A549 (cell line): ENCODE data around the gene AXL.
"Not testable (repeated sequence)": the region's sequence is repeated elsewhere in the genome, so short reads cannot be mapped to it uniquely, and the experiment has no call there.

Source experiments
- RARB ChIP-seq: fragments of 250-450 bp; sonication (Bioruptor Pico); IDR thresholded peaks from 2 replicates; pipeline ENCODE4 v1.8.0; 2021; ENCODE audit warnings: mild to moderate bottlenecking, moderate library complexity
- TF ChIP-seq, protein P1 (sequence below): fragments of >200 bp; sonication (Bioruptor Twin); formaldehyde crosslinking; IDR thresholded peaks from 3 replicates; pipeline ENCODE4 v1.5.1; 2016

DNA sequence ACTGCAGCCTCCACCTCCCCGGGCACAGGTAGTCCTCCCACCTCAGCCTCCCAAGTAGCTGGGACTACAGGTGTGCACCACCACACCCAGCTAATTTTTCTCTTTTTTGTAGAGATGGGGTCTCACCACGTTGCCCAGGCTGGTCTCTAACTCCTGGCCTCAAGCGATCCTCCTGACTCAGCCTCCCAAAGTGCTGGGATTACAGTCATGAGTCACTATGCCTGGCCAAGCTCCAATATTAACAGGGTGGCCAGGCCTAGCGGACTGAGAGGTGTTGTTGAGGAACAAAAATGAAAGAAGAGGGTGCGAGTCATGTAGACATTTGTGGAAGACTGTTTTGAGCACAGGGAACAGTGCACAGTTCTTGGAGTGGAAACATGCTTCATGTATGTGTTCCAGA lies 10.3 kb downstream of the AXL start:
- not testable (repeated sequence) for TF ChIP-seq RARB (CRISPR knock-in tag)
- TF ChIP-seq, protein P1, sequence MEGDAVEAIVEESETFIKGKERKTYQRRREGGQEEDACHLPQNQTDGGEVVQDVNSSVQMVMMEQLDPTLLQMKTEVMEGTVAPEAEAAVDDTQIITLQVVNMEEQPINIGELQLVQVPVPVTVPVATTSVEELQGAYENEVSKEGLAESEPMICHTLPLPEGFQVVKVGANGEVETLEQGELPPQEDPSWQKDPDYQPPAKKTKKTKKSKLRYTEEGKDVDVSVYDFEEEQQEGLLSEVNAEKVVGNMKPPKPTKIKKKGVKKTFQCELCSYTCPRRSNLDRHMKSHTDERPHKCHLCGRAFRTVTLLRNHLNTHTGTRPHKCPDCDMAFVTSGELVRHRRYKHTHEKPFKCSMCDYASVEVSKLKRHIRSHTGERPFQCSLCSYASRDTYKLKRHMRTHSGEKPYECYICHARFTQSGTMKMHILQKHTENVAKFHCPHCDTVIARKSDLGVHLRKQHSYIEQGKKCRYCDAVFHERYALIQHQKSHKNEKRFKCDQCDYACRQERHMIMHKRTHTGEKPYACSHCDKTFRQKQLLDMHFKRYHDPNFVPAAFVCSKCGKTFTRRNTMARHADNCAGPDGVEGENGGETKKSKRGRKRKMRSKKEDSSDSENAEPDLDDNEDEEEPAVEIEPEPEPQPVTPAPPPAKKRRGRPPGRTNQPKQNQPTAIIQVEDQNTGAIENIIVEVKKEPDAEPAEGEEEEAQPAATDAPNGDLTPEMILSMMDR, result not testable (repeated sequence)
